Fibroblast of pulmonary artery (primary cell): Measurements from ENCODE around the gene SLC5A1.

Experiments used
- DNase-seq: peaks from one replicate; pipeline ENCODE4 v3.0.0-alpha.2; 2010; ENCODE audit warnings: low read depth
- H3K4me3 ChIP-seq: replicated peaks from 2 replicates; pipeline ENCODE4 v1.5.1; 2011; ENCODE audit warnings: low read depth, mild to moderate bottlenecking, control low read depth, low read length, moderate library complexity
- CTCF ChIP-seq: IDR thresholded peaks from 2 replicates; pipeline ENCODE4 v1.5.1; 2011; ENCODE audit warnings: mild to moderate bottlenecking, control low read depth, low read length, inconsistent platforms; ENCODE audit errors: missing control alignments

SLC5A1 gene

GRCh38 chr22:32048069-32048468, 5.0 kb downstream of the SLC5A1 start:
- DNase-seq: no peak
- no peak overlapping the region for H3K4me3 ChIP-seq
- no peak for TF ChIP-seq CTCF

- peak; percentile 83 for DNase-seq
- no peak for TF ChIP-seq CTCF
- no peak overlapping the region for H3K4me3 ChIP-seq
Measured at GRCh38 chr22:32050678-32051515, 7.8 kb downstream of the SLC5A1 start.

GRCh38 chr22:32052244-32052643, 9.2 kb downstream of the SLC5A1 start:
- DNase-seq: no peak
- H3K4me3 ChIP-seq: no peak overlapping the region
- TF ChIP-seq CTCF: no peak

GRCh38 chr22:32052936-32053791, 10.1 kb downstream of the SLC5A1 start:
- TF ChIP-seq CTCF: no peak
- H3K4me3 ChIP-seq: no peak overlapping the region

GRCh38 chr22:32055069-32055468, 12.0 kb downstream of the SLC5A1 start:
- DNase-seq: no peak
- TF ChIP-seq CTCF: no peak
- H3K4me3 ChIP-seq: no peak overlapping the region

More at GRCh38 chr22:32052936-32053791, 10.1 kb downstream of the SLC5A1 start:
- DNase-seq: no peak

- H3K4me3 ChIP-seq: no peak overlapping the region
- no peak for TF ChIP-seq CTCF
- peak; percentile 14 for DNase-seq
Measured at GRCh38 chr22:32058656-32059260, 15.7 kb downstream of the SLC5A1 start.
